Measurements from ENCODE around the gene DTWD2.

DTWD2 gene

DNA sequence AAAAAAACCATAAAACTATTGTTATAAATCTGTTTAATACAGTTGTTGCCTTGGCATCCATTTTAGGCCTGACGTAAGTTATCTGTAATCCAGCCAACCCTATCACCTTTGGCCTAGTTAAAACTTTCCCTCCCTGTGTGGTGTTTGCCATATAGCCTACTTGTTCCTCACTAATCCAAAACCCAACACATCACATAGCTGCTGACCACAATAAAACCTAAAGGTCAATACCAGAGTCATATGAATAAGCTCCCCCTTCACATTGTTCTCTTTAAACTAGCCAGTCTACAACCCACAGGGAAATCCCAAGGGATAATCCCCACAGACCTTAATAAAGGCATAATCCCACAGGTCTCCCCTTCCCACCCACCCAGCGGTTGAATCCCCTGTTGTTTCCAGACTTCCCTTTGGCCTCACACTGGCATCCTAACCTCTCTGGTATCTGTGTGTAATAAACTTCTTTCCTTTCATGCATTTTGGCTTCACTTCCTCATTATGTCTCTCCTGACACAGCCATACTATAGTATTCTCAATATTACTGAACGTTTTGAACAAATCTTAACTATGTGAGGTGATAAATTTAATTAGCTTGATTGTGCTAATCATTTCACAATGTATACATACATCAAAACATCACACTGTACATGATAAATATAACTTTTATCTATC, 50.8 kb downstream of the DTWD2 start:
- H3K27ac ChIP-seq: peak overlapping the region; percentile 28; the same call in 1 of the 2 replicates
- TF ChIP-seq, protein P1, sequence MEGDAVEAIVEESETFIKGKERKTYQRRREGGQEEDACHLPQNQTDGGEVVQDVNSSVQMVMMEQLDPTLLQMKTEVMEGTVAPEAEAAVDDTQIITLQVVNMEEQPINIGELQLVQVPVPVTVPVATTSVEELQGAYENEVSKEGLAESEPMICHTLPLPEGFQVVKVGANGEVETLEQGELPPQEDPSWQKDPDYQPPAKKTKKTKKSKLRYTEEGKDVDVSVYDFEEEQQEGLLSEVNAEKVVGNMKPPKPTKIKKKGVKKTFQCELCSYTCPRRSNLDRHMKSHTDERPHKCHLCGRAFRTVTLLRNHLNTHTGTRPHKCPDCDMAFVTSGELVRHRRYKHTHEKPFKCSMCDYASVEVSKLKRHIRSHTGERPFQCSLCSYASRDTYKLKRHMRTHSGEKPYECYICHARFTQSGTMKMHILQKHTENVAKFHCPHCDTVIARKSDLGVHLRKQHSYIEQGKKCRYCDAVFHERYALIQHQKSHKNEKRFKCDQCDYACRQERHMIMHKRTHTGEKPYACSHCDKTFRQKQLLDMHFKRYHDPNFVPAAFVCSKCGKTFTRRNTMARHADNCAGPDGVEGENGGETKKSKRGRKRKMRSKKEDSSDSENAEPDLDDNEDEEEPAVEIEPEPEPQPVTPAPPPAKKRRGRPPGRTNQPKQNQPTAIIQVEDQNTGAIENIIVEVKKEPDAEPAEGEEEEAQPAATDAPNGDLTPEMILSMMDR (IDR thresholded peaks at IDR 0.05): no peak
- TF ChIP-seq ZFX (IDR thresholded peaks at IDR 0.05; ENCODE audit: borderline replicate concordance): no peak

DNA sequence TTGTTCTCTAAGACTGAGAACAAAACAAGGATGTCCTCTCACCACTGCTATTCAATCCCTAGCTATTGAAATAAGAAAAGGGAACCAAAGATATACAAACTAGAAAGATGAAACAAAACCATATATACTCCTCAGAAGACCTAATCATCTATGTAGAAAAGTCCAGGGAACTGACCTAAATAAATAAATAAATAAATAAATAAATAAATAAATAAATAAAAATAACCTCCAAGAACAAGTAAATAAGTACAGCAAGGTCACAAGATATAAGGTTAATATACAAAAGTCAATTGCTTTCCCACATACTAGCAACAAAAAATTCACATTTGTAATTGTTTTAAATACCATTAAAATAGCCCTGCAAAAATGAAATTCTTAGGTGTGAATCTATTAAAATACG, 54.6 kb downstream of the DTWD2 start:
- no peak for TF ChIP-seq ZFX (IDR thresholded peaks at IDR 0.05; ENCODE audit: borderline replicate concordance)
- TF ChIP-seq, protein P1 (IDR thresholded peaks at IDR 0.05): no peak
- no peak overlapping the region for H3K27ac ChIP-seq

DNA sequence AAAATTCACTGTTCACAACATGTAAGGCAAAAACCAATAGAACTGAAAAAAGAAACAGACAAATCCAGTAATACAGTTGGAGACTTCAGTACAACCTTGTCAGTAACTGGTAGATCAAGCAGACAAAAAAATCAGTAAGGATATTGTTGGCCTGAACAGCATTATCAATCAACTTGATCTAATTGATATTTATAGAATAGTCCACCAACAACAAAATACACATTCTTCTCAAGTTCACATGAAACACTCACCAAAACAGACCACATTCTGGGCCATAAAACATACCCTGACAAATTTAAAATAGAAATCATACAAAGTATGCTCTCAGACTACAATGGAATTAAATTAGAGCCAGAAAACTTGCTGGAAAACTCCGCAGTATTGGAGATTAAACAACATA, 56.8 kb downstream of the DTWD2 start:
- no peak for TF ChIP-seq ZFX (IDR thresholded peaks at IDR 0.05; ENCODE audit: borderline replicate concordance)
- TF ChIP-seq, protein P1 (IDR thresholded peaks at IDR 0.05): no peak
- no peak overlapping the region for H3K27ac ChIP-seq

DNA sequence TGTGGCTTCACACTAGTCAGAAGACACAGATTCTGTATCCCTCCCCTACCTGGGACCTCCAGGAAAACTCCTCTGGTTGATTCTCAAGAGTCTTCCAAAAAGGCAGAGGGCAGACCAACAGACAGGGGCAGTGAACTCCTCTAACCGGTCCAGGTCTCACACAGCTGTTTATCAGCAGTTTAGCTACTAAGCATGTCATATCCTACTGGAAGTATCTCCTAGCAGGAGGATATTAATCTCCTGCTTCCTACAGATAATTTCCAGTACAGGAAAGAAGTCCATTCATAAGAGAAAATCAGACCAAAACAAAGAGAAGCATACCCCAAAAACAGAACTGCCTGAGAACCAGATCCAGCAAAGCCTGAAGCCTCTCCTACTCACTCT, 64.3 kb downstream of the DTWD2 start:
- no peak for TF ChIP-seq ZFX (IDR thresholded peaks at IDR 0.05; ENCODE audit: borderline replicate concordance)
- TF ChIP-seq, protein P1 (IDR thresholded peaks at IDR 0.05): no peak
- H3K27ac ChIP-seq: no peak overlapping the region

DNA sequence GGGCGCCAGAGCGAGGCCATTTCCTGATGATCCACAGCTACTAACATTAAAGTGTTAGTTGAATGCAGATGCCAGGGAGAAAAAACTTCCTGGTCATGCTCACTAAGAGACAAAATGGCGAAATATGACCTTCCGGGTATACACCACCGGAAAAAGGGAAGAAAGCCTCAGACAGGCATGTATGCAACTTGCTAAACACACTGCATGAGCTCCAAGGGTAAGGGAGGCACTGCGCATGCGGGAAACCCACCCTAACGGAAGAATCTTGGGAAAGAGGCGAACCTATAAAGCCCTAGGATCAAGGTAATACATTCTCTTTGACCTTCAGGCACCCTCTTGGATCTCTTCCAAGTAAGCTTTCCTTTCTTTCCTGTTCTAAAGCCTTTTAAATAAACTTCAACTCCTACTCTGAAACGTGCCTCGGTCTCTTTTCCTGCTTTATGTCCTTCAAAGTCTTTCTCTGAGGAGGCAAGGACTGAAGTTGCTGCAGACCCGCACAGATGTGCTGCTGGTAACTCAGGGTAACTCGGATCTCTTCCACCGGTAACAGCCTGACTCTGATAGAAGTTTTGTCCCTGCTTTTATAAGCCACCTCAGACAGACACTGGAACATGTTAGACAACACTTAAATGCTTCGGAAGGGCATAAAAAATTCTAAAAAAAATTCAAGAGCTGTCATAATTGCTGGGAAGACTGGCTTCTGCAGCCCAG, 64.9 kb downstream of the DTWD2 start:
- H3K27ac ChIP-seq: no peak overlapping the region
- TF ChIP-seq, protein P1 (IDR thresholded peaks at IDR 0.05): no peak
- TF ChIP-seq ZFX (IDR thresholded peaks at IDR 0.05; ENCODE audit: borderline replicate concordance): no peak

DNA sequence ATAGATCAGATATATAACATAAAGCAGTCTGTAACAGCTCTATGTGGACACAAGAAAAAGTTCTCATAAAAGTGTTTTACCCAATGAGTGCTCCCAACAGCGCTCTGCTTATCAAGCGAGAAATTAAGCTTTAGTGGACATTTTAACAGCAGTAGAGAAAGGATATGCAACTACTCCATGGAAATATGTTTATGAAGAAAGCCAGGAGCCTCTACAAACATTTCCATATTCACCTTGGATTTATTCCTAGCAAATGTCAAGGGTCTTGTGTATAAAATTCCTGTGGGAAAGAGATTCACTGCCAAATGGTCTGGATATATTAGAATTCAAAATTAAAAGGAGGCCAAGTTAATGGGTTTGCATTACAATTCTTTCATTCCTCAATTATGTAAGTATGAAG, 66.5 kb downstream of the DTWD2 start:
- TF ChIP-seq, protein P1 (IDR thresholded peaks at IDR 0.05): no peak
- TF ChIP-seq ZFX (IDR thresholded peaks at IDR 0.05; ENCODE audit: borderline replicate concordance): no peak
- H3K27ac ChIP-seq: no peak overlapping the region

DNA sequence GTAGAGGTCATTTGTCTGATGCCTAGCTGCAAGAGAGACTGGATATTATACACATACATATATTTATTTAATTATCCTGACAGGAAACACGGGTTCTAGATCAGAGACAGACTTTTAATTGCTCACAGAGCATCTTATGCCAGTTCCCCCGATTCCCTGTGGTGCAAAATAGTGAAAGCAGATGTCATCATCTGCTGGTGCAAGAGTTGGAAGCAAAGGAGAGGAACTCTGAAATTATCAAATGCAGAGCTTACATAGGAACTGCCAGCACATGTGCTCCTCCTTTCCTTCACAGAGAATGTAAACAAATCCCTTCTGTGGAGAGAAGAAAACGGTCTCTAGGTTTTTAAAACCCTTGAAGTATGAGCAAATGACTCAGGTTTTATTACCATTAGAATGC, 69.3 kb downstream of the DTWD2 start:
- TF ChIP-seq, protein P1 (IDR thresholded peaks at IDR 0.05): no peak
- TF ChIP-seq ZFX (IDR thresholded peaks at IDR 0.05; ENCODE audit: borderline replicate concordance): no peak

More for the DNA sequence above, 69.3 kb downstream of the DTWD2 start:
- no peak overlapping the region for H3K27ac ChIP-seq
